Measurements from ENCODE around the gene PIK3R1. TPM values are rescaled to one million over a fixed set of nuclear protein-coding genes. Genes with fewer than 3 reads are reported as not detected.
A peak's percentile ranks its signal among the peaks of the same experiment; 100 is the strongest.

PIK3R1 gene
- total RNA-seq, 1 experiment from 2014 or later = 15.0 TPM

DNA sequence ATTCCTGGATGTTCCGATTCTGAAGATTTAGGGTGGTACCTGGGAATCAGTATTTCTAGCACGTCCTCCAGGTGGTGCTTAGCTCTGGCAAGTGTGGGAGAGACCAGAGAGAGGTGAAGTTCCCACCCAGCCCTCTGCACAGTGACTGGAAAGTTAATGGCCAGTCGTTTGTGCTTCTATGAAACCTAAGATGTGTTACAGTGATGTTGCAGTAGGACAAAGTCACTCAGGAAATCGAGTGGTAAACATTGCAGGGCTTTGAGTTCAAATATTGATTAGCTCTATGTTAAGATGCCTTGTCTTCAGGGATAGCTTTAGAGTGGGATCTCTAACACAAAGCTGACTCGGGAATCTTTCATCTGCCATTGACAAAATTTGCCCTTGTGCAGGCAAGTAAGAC lies 55.6 kb downstream of the PIK3R1 start:
- no peaks in the 10 kb centered on the region for H3K36me3 ChIP-seq (replicated peaks; ENCODE audit: control insufficient read depth, insufficient read depth, low read length)
- no peaks in the 10 kb centered on the region for H3K27me3 ChIP-seq (ENCODE audit: control insufficient read depth, insufficient read depth, low read length)
- no peak overlapping the region for H3K4me3 ChIP-seq (ENCODE audit: insufficient read depth, low read depth, low read length)
- no peak for DNase-seq

- Histone ChIP-seq H3K27me3 (ENCODE audit: control insufficient read depth, insufficient read depth, low read length) (no peaks in the 10 kb centered on the region), H3K4me3 (ENCODE audit: insufficient read depth, low read depth, low read length) (no peak overlapping the region), H3K36me3 (replicated peaks; ENCODE audit: control insufficient read depth, insufficient read depth, low read length) (no peaks in the 10 kb centered on the region)
- no peak for DNase-seq
Measured at GRCh38 chr5:68272289-68272688, 56.7 kb downstream of the PIK3R1 start.

DNA sequence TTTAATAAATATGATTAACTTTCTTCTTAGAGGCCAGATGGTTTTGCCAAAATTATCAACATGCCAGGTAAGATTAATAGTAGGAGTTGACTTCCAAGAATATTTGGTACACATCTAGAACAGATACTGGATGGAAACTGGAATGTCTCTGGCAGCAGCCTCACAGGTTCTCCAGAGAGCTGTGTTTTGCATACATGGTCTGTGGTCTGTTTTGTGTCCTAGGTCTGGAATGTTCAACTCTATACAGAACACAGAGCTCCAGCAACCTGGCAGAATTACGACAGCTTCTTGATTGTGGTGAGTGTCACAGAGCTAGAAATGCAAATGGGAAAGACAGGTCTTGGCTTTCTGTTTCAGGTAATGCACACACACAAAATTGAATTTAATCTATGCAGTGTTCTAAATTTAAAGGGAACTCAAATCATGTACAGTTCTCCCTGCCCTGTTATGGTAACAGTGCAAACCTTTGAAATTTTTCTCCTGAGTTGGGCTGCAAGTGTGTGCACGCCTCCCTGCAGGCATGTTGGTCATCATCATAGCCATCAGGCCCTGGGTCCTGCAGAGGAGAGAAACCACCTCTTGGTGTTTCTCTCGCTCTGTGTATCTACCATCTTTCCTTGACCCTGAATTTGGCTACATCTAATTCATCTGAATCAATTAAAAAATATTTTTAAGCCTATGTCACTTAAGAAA lies 58.3 kb downstream of the PIK3R1 start:
- no peaks in the 10 kb centered on the region for H3K27me3 ChIP-seq (ENCODE audit: control insufficient read depth, insufficient read depth, low read length)
- H3K36me3 ChIP-seq (replicated peaks; ENCODE audit: control insufficient read depth, insufficient read depth, low read length) = 0 out of 2 replicates have a peak, but pooled peaks cover 1% of the 10 kb centered on the region
- no peak for DNase-seq

DNA sequence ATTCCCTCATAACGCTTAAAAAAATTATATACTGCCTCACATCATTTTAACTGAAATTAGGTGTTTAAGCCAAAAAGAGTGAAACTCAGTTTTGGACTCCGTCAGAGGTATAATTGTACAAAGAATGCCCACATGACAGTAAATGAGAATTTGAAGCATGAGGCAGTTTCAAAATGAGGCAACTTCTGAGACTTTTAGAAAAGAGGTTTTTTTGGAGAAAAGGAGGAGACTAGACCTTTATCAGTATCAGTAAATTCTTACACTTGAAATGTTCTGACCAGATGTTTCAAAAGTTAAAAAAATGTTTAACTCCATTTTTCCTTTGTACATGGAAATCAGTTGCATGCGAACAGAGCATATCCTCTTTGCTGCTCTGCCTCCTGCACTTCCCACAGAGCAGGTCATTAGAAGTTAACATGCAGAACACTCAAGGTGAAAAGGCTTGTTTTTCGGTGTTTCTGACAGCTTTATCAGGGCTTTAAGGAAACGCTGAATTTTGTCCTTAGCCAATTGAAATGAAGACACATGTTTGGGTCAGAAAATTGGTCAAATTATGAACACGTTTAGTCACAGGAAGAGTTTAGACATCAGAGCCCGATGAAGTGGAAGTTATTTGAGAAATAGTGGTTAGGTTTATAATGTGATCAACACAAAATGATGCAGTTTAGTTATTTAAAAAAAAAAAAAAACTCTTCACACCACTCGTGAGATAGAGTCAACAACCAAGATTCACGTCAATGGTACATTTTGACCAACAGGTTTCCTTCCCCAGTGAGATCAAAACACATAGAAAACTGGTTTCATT lies 59.5 kb downstream of the PIK3R1 start:
- Histone ChIP-seq H3K36me3 (replicated peaks; ENCODE audit: control insufficient read depth, insufficient read depth, low read length) (peaks cover 2% of the 10 kb centered on the region), H3K4me3 (ENCODE audit: insufficient read depth, low read depth, low read length) (no peak overlapping the region), H3K27me3 (ENCODE audit: control insufficient read depth, insufficient read depth, low read length) (no peaks in the 10 kb centered on the region)
- DNase-seq = no peak

More for the DNA sequence above, 58.3 kb downstream of the PIK3R1 start:
- no peak overlapping the region for H3K4me3 ChIP-seq (ENCODE audit: insufficient read depth, low read depth, low read length)

- Histone ChIP-seq H3K36me3 (replicated peaks; ENCODE audit: control insufficient read depth, insufficient read depth, low read length) (peaks cover 4% of the 10 kb centered on the region), H3K27me3 (ENCODE audit: control insufficient read depth, insufficient read depth, low read length) (no peaks in the 10 kb centered on the region), H3K4me3 (ENCODE audit: insufficient read depth, low read depth, low read length) (no peak overlapping the region)
- DNase-seq = no peak
Measured at GRCh38 chr5:68276740-68277139, 61.2 kb downstream of the PIK3R1 start.

DNA sequence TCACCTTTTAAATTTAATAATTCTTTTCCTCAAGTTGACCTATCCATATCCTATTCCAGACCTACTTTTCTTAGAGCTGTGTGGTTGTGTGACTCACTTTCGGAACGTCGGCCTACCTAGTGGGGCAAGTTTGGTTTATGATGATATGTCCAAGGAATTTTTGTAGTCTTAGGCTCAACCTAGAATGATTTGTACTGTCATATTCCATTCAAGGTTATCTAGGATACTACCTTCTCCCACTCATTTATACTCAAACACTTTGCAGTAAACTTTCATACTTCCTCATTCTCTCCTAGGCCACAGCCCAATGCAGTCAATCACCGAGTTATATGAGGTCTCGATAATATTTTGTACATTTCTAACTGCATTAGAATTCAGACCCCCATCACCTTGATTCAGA lies 61.9 kb downstream of the PIK3R1 start:
- no peaks in the 10 kb centered on the region for H3K27me3 ChIP-seq (ENCODE audit: control insufficient read depth, insufficient read depth, low read length)
- H3K4me3 ChIP-seq (ENCODE audit: insufficient read depth, low read depth, low read length) = no peak overlapping the region
- H3K36me3 ChIP-seq (replicated peaks; ENCODE audit: control insufficient read depth, insufficient read depth, low read length) = peaks cover 6% of the 10 kb centered on the region
- no peak for DNase-seq

GRCh38 chr5:68279984-68280383 lies 64.4 kb downstream of the PIK3R1 start:
- Histone ChIP-seq H3K36me3 (replicated peaks; ENCODE audit: control insufficient read depth, insufficient read depth, low read length) (peaks cover 6% of the 10 kb centered on the region), H3K4me3 (ENCODE audit: insufficient read depth, low read depth, low read length) (no peak overlapping the region), H3K27me3 (ENCODE audit: control insufficient read depth, insufficient read depth, low read length) (no peaks in the 10 kb centered on the region)
- no peak for DNase-seq

DNA sequence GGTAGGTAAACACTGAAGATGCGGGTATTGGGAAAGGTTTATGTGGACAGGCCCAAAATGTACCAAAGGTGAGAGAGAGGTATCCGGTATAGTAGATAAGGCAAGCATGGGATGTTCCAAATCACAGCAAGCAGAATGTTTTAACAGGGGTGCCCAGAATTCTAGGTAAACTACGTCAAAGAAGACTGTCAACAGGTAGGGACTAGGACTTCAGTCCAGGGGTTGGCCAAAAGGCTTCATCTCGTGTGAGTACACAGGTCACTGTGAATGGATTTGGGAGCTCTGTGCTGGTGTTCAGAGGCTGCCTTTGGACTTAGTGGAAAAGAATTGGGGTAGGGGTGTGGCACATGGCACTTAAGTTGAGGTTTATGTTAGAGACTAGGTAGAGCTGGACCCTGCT lies 66.4 kb downstream of the PIK3R1 start:
- H3K36me3 ChIP-seq (replicated peaks; ENCODE audit: control insufficient read depth, insufficient read depth, low read length) = peaks cover 6% of the 10 kb centered on the region
- no peak for DNase-seq
- H3K4me3 ChIP-seq (ENCODE audit: insufficient read depth, low read depth, low read length) = no peak overlapping the region
- H3K27me3 ChIP-seq (ENCODE audit: control insufficient read depth, insufficient read depth, low read length) = no peaks in the 10 kb centered on the region

DNA sequence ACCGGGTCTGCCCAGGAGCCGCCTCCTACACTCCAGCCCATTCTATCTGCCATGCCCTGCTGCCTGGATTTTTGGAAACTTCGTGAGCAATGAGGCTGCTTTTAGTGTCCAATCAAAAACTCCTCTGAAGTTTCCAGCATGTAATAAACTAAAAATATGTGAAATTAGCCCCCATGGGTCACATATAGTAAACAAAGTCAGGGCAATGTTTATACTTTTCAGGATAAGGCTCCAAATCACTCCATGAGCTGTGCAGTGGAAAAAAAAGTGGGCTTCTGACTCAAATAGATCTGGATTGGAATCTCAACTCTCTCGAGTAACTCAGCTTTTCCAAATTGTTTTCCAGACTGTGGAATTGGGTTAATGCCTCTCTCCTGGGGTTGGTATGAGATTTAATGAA lies 68.2 kb downstream of the PIK3R1 start:
- no peaks in the 10 kb centered on the region for H3K27me3 ChIP-seq (ENCODE audit: control insufficient read depth, insufficient read depth, low read length)
- H3K36me3 ChIP-seq (replicated peaks; ENCODE audit: control insufficient read depth, insufficient read depth, low read length) = peaks cover 5% of the 10 kb centered on the region
- H3K4me3 ChIP-seq (ENCODE audit: insufficient read depth, low read depth, low read length) = no peak overlapping the region
- DNase-seq = no peak

GRCh38 chr5:68285075-68285840 lies 69.7 kb downstream of the PIK3R1 start:
- Histone ChIP-seq H3K36me3 (replicated peaks; ENCODE audit: control insufficient read depth, insufficient read depth, low read length) (peaks cover 2% of the 10 kb centered on the region), H3K27me3 (ENCODE audit: control insufficient read depth, insufficient read depth, low read length) (no peaks in the 10 kb centered on the region), H3K4me3 (ENCODE audit: insufficient read depth, low read depth, low read length) (no peak overlapping the region)
- no peak for DNase-seq

GRCh38 chr5:68285851-68286611 lies 70.5 kb downstream of the PIK3R1 start:
- Histone ChIP-seq H3K4me3 (ENCODE audit: insufficient read depth, low read depth, low read length) (no peak overlapping the region), H3K27me3 (ENCODE audit: control insufficient read depth, insufficient read depth, low read length) (no peaks in the 10 kb centered on the region), H3K36me3 (replicated peaks; ENCODE audit: control insufficient read depth, insufficient read depth, low read length) (peaks cover 2% of the 10 kb centered on the region)
- no peak for DNase-seq

DNA sequence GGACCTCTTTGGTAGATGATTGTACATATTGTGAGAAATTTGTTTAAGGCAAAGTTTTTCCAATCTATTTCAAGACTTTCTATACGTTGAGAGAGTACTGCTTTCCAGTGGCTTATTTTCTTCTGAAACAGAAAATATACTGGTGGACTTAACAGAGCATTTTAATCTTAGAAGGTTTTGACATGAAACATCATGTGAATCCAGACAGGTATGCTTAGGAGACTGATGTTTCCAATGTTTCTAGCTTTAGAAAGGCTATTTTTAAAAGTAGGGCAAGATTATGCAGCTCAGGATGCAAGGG lies 71.0 kb downstream of the PIK3R1 start:
- H3K27me3 ChIP-seq (ENCODE audit: control insufficient read depth, insufficient read depth, low read length) = no peaks in the 10 kb centered on the region
- peaks cover 2% of the 10 kb centered on the region for H3K36me3 ChIP-seq (replicated peaks; ENCODE audit: control insufficient read depth, insufficient read depth, low read length)
- DNase-seq = no peak
- no peak overlapping the region for H3K4me3 ChIP-seq (ENCODE audit: insufficient read depth, low read depth, low read length)

DNA sequence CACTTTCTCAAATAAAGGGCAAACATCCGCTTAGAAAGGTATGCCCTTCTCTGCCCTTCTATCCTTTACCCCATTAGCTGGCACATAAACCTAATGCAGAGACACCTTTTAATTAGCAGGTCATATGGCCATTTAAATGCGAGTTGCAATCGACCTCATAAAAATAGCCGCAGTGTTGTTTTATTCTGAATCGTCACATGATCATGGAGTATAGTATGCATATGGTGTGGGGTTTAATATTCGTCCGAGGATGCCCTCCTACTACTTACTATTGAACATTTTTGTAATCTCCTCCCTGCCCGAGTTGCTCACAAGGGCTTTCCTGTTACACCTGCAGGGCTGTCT lies 72.0 kb downstream of the PIK3R1 start:
- Histone ChIP-seq H3K4me3 (ENCODE audit: insufficient read depth, low read depth, low read length) (peak overlapping the region; percentile 32; the same call in 1 of the 2 replicates), H3K27me3 (ENCODE audit: control insufficient read depth, insufficient read depth, low read length) (no peaks in the 10 kb centered on the region), H3K36me3 (replicated peaks; ENCODE audit: control insufficient read depth, insufficient read depth, low read length) (no peaks in the 10 kb centered on the region)
- no peak for DNase-seq

DNA sequence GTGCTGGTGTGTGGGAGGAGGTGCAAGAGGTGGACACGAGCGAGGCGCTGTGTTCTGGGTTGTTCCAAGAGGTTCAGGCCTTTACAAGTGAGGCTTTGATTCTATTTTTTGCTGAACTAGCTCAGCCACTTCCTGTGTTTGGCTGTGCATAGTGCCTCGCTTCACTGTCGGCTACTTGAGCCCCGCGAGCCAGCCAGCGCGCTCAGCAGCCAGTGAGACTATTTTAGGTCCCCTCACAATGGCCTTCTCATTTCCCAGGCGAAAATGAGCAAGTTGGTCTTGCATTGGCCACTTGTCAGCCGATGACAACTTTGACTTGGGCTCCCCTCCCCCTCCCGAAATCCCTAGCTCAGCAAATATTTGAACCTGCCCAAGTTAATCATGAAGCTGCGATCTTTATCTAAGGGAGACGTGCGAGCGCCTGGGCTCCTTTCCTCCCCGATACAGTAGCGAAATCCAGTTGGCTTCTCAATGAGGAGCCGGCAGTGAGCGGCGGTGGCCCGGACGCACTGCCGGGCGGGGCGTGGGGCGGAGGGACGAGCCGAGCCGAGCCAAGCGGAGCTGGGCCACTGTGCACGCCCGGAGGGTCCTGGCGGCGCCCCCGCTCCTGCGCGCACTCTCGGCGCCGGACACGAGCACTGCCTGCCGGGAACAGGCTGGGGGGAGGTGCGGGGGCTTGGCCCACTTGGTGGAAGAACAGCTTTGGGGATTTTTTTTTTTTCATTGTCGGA lies 72.6 kb downstream of the PIK3R1 start:
- Histone ChIP-seq H3K36me3 (replicated peaks; ENCODE audit: control insufficient read depth, insufficient read depth, low read length) (no peaks in the 10 kb centered on the region), H3K4me3 (ENCODE audit: insufficient read depth, low read depth, low read length) (peak overlapping the region; percentile 32), H3K27me3 (ENCODE audit: control insufficient read depth, insufficient read depth, low read length) (no peaks in the 10 kb centered on the region)
- peak; percentile 81 for DNase-seq

All from H7 (cell line).